Liver (tissue), 3 donors: Measurements from ENCODE around the gene FARS2.

Source experiments
- FOXA1 ChIP-seq: IDR thresholded peaks from 2 replicates; pipeline ENCODE4 v1.6.1; 2016; ENCODE audit warnings: antibody characterized with exemption
- HNF4A ChIP-seq, 2 donors: conservative IDR thresholded peaks; 2 replicates each; pipeline ENCODE4 v1.6.1; 2016; ENCODE audit warnings: antibody characterized with exemption in 2 of 2, mild to moderate bottlenecking in 2 of 2
- HNF4G ChIP-seq: IDR thresholded peaks from 2 replicates; pipeline ENCODE4 v1.6.1; 2016; ENCODE audit warnings: antibody characterized with exemption
- JUND ChIP-seq, 2 donors: IDR thresholded peaks; 2 replicates each; pipeline ENCODE4 v1.6.1; 2016; ENCODE audit warnings: antibody characterized with exemption in 2 of 2
- NR2F2 ChIP-seq: IDR thresholded peaks from 2 replicates; pipeline ENCODE4 v1.6.1; 2016; ENCODE audit warnings: antibody characterized with exemption
- RAD21 ChIP-seq, 2 donors: IDR thresholded peaks; 2 replicates each; pipeline ENCODE4 v1.6.1; 2016; ENCODE audit warnings: antibody characterized with exemption in 2 of 2, mild to moderate bottlenecking in 2 of 2
- REST ChIP-seq: IDR thresholded peaks from 2 replicates; pipeline ENCODE4 v1.6.1; 2016; ENCODE audit warnings: antibody characterized with exemption, mild to moderate bottlenecking
- RXRA ChIP-seq, 2 donors: IDR thresholded peaks; 2 replicates each; pipeline ENCODE4 v1.6.1; 2017 to 2018; ENCODE audit warnings: antibody characterized with exemption in 2 of 2, mild to moderate bottlenecking in 1 of 2
- SP1 ChIP-seq: IDR thresholded peaks from 2 replicates; pipeline ENCODE4 v1.6.1; 2018; ENCODE audit warnings: antibody characterized with exemption, mild to moderate bottlenecking
- YY1 ChIP-seq: IDR thresholded peaks from 2 replicates; pipeline ENCODE4 v1.6.1; 2016; ENCODE audit warnings: antibody characterized with exemption, mild to moderate bottlenecking
- TF ChIP-seq, protein P1 (sequence below): fragments of 150-350 bp; IDR thresholded peaks from 2 replicates; pipeline ENCODE4 v1.5.1; 2017; ENCODE audit warnings: improper control_type of control experiment, low read depth, low read length; ENCODE audit not compliant: missing input control
- TF ChIP-seq, protein P2 (sequence below): IDR thresholded peaks from 2 replicates; pipeline ENCODE4 v1.6.1; 2016; ENCODE audit warnings: antibody characterized with exemption
- TF ChIP-seq, protein P3 (sequence below): IDR thresholded peaks from 2 replicates; pipeline ENCODE4 v1.6.1; 2016; ENCODE audit warnings: antibody characterized with exemption
- TF ChIP-seq, protein P4 (sequence below): IDR thresholded peaks from 2 replicates; pipeline ENCODE4 v1.6.1; 2016; ENCODE audit warnings: antibody characterized with exemption
- donor health status: healthy.
- donor health status: healthy.

GRCh38 chr6:5308066-5308465, 46.8 kb downstream of the FARS2 start:
- TF ChIP-seq REST (no peak), RXRA (IDR thresholded peaks at IDR 0.05) (no peak), YY1 (no peak), RAD21 (IDR thresholded peaks at IDR 0.05) (no peak), JUND (IDR thresholded peaks at IDR 0.05) (no peak), FOXA1 (no peak), SP1 (no peak), NR2F2 (no peak), HNF4A (conservative IDR thresholded peaks at IDR 0.05) (no peak), HNF4G (no peak)
- TF ChIP-seq, protein P1, sequence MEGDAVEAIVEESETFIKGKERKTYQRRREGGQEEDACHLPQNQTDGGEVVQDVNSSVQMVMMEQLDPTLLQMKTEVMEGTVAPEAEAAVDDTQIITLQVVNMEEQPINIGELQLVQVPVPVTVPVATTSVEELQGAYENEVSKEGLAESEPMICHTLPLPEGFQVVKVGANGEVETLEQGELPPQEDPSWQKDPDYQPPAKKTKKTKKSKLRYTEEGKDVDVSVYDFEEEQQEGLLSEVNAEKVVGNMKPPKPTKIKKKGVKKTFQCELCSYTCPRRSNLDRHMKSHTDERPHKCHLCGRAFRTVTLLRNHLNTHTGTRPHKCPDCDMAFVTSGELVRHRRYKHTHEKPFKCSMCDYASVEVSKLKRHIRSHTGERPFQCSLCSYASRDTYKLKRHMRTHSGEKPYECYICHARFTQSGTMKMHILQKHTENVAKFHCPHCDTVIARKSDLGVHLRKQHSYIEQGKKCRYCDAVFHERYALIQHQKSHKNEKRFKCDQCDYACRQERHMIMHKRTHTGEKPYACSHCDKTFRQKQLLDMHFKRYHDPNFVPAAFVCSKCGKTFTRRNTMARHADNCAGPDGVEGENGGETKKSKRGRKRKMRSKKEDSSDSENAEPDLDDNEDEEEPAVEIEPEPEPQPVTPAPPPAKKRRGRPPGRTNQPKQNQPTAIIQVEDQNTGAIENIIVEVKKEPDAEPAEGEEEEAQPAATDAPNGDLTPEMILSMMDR, result no peak
- TF ChIP-seq, protein P2, sequence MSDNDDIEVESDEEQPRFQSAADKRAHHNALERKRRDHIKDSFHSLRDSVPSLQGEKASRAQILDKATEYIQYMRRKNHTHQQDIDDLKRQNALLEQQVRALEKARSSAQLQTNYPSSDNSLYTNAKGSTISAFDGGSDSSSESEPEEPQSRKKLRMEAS, result no peak
- TF ChIP-seq, protein P3, sequence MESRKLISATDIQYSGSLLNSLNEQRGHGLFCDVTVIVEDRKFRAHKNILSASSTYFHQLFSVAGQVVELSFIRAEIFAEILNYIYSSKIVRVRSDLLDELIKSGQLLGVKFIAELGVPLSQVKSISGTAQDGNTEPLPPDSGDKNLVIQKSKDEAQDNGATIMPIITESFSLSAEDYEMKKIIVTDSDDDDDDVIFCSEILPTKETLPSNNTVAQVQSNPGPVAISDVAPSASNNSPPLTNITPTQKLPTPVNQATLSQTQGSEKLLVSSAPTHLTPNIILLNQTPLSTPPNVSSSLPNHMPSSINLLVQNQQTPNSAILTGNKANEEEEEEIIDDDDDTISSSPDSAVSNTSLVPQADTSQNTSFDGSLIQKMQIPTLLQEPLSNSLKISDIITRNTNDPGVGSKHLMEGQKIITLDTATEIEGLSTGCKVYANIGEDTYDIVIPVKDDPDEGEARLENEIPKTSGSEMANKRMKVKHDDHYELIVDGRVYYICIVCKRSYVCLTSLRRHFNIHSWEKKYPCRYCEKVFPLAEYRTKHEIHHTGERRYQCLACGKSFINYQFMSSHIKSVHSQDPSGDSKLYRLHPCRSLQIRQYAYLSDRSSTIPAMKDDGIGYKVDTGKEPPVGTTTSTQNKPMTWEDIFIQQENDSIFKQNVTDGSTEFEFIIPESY, result no peak
- TF ChIP-seq, protein P4, sequence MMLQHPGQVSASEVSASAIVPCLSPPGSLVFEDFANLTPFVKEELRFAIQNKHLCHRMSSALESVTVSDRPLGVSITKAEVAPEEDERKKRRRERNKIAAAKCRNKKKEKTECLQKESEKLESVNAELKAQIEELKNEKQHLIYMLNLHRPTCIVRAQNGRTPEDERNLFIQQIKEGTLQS, result no peak
